GM23338 (cell line): Measurements from ENCODE around the gene GRK3. TPM values are rescaled to one million over a fixed set of nuclear protein-coding genes. Genes with fewer than 3 reads are reported as not detected.

ENCODE experiments used
- ATAC-seq: fragments of 200-7000 bp; cut with Tn5 transposase; 3 replicates; pipeline ENCODE4 v1.9.1; 2020
- DNase-seq: peaks from one replicate; pipeline ENCODE4 v3.0.0-alpha.2; 2015; ENCODE audit warnings: low spot score
- H2AFZ ChIP-seq: fragments of 200-600 bp; sonication (generic); 2 replicates; pipeline ENCODE4 v1.8.0; 2016; ENCODE audit warnings: antibody characterized with exemption, mild to moderate bottlenecking, moderate library complexity
- H3F3A ChIP-seq: fragments of 200-600 bp; sonication (generic); replicated peaks from 2 replicates; pipeline ENCODE4 v1.8.0; 2017; ENCODE audit warnings: antibody characterized with exemption, mixed run types, low read depth
- H3K27ac ChIP-seq: fragments of 200-600 bp; sonication (generic); 2 replicates; pipeline ENCODE4 v1.6.1; 2016; ENCODE audit warnings: low read depth
- H3K27me3 ChIP-seq: fragments of 200-600 bp; sonication (generic); 2 replicates; pipeline ENCODE4 v1.8.0; 2016; ENCODE audit warnings: mild to moderate bottlenecking, mixed run types, moderate library complexity; ENCODE audit not compliant: insufficient read depth
- H3K36me3 ChIP-seq: fragments of 200-600 bp; sonication (generic); 2 replicates; pipeline ENCODE4 v1.8.0; 2016; ENCODE audit warnings: mild to moderate bottlenecking; ENCODE audit not compliant: insufficient read depth
- H3K4me1 ChIP-seq: fragments of 200-600 bp; sonication (generic); 2 replicates; pipeline ENCODE4 v1.8.0; 2016; ENCODE audit warnings: mild to moderate bottlenecking, moderate library complexity; ENCODE audit not compliant: insufficient read depth
- H3K4me2 ChIP-seq: fragments of 200-600 bp; sonication (generic); 2 replicates; pipeline ENCODE4 v1.7.1; 2017; ENCODE audit warnings: mixed run types
- H3K4me3 ChIP-seq: fragments of 200-600 bp; sonication (generic); 2 replicates; pipeline ENCODE4 v1.6.1; 2016; ENCODE audit warnings: mixed run types
- H3K79me2 ChIP-seq: fragments of 200-600 bp; sonication (generic); replicated peaks from 2 replicates; pipeline ENCODE4 v1.8.0; 2017; ENCODE audit warnings: mild to moderate bottlenecking; ENCODE audit not compliant: insufficient read depth
- H3K9me2 ChIP-seq: fragments of 200-600 bp; sonication (generic); 2 replicates; pipeline ENCODE4 v1.8.0; 2017; ENCODE audit not compliant: insufficient read depth
- H4K20me1 ChIP-seq: fragments of 200-600 bp; sonication (generic); replicated peaks from 2 replicates; pipeline ENCODE4 v1.8.0; 2017; ENCODE audit warnings: mild to moderate bottlenecking; ENCODE audit not compliant: insufficient read depth
- H3K27ac Mint-ChIP-seq: 2 replicates; pipeline ENCODE4 v1.8.0; 2020; ENCODE audit warnings: inconsistent platforms, mild to moderate bottlenecking, moderate library complexity, mixed read lengths
- H3K27me3 Mint-ChIP-seq: 3 replicates; pipeline ENCODE4 v1.8.0; 2022; ENCODE audit warnings: low read depth, mild to moderate bottlenecking, moderate library complexity, mixed read lengths, inconsistent platforms; ENCODE audit not compliant: insufficient read depth, poor library complexity
- H3K36me3 Mint-ChIP-seq: 3 replicates; pipeline ENCODE4 v1.8.0; 2021; ENCODE audit warnings: low read depth, mild to moderate bottlenecking, inconsistent platforms, moderate library complexity, mixed read lengths
- H3K4me1 Mint-ChIP-seq: 3 replicates; pipeline ENCODE4 v1.8.0; 2020; ENCODE audit warnings: mild to moderate bottlenecking, inconsistent platforms, mixed read lengths
- H3K4me3 Mint-ChIP-seq: 3 replicates; pipeline ENCODE4 v1.8.0; 2021; ENCODE audit warnings: moderate library complexity, mild to moderate bottlenecking, inconsistent platforms, mixed read lengths
- H3K9me3 Mint-ChIP-seq: 3 replicates; pipeline ENCODE4 v1.8.0; 2020; ENCODE audit warnings: moderate library complexity, mild to moderate bottlenecking, inconsistent platforms, mixed read lengths
- CREB1 ChIP-seq: fragments of 250-450 bp; sonication (Bioruptor Pico); IDR thresholded peaks from 2 replicates; pipeline ENCODE4 v1.5.0; 2020; ENCODE audit warnings: low read depth, mild to moderate bottlenecking, moderate library complexity
- ETS1 ChIP-seq: IDR thresholded peaks from 2 replicates; pipeline ENCODE4 v1.6.1; 2016; ENCODE audit warnings: antibody characterized with exemption
- EZH2 ChIP-seq: fragments of 200-600 bp; sonication (generic); IDR thresholded peaks from one replicate; pipeline ENCODE4 v1.8.0; 2017; ENCODE audit warnings: antibody characterized with exemption, mild to moderate bottlenecking, low read depth; ENCODE audit not compliant: unreplicated experiment
- JUNB ChIP-seq: IDR thresholded peaks from one replicate; pipeline ENCODE4 v1.6.1; 2016; ENCODE audit warnings: antibody characterized with exemption; ENCODE audit not compliant: unreplicated experiment
- NANOG ChIP-seq: IDR thresholded peaks from 2 replicates; pipeline ENCODE4 v1.6.1; 2016; ENCODE audit warnings: antibody characterized with exemption, borderline replicate concordance
- STAT1 ChIP-seq: IDR thresholded peaks from one replicate; pipeline ENCODE4 v1.6.1; 2016; ENCODE audit warnings: antibody characterized with exemption; ENCODE audit not compliant: unreplicated experiment
- ZNF331 ChIP-seq: fragments of 250-450 bp; sonication (Bioruptor Pico); IDR thresholded peaks from 2 replicates; pipeline ENCODE4 v1.5.0; 2020; ENCODE audit warnings: low read depth, mild to moderate bottlenecking, moderate library complexity
- ZNF462 ChIP-seq: fragments of 250-450 bp; sonication (Bioruptor Pico); IDR thresholded peaks from 2 replicates; pipeline ENCODE4 v1.5.0; 2020; ENCODE audit warnings: mild to moderate bottlenecking, moderate library complexity
- polyA plus RNA-seq: library from polyadenylated mRNA; unstranded; fragments of >200 nt; fragmentation: Nextera tagmentation; extraction: Ambion mirVana; gene quantifications from 2 replicates; pipeline ENCODE4 v1.2.1, GENCODE V29; 2016
- total RNA-seq: library from RNA; depleted of rRNA; stranded (reverse); fragments of >200 nt; shearing (Covaris generic); gene quantifications from 2 replicates; pipeline ENCODE4 v1.2.3, GENCODE V29; 2014

Gene GRK3
- total and polyA plus RNA-seq, 2 experiments from 2014 or later, result 6.0 to 25.3 TPM

GRCh38 chr22:25693268-25693565, 128.7 kb downstream of the GRK3 start:
- Mint-ChIP-seq H3K9me3 (no peaks in the 10 kb centered on the region), H3K27ac (no peak overlapping the region)

More at GRCh38 chr22:25693268-25693565, 128.7 kb downstream of the GRK3 start:
- H2AFZ ChIP-seq, result no peak overlapping the region
- no peak for TF ChIP-seq NANOG
- no peak for TF ChIP-seq ETS1
- TF ChIP-seq STAT1, result no peak
- no peak for TF ChIP-seq ZNF331 (CRISPR knock-in tag)
- no peak for TF ChIP-seq JUNB
- TF ChIP-seq EZH2, result no peak
- no peak for TF ChIP-seq ZNF462 (CRISPR knock-in tag)
- TF ChIP-seq CREB1, result no peak
- no peaks in the 10 kb centered on the region for H3K79me2 ChIP-seq
- no peaks in the 10 kb centered on the region for H3K9me2 ChIP-seq
- no peak overlapping the region for H3K4me2 ChIP-seq
- no peaks in the 10 kb centered on the region; the same call in 1 of the 2 replicates for H3K36me3 ChIP-seq
- H3K27ac ChIP-seq, result no peak overlapping the region; the same call in 1 of the 2 replicates
- DNase-seq (no peak), ATAC-seq (no peak)
- H3K4me1 Mint-ChIP-seq, result peaks cover 14% of the 10 kb centered on the region; the same call in 2 of the 3 replicates
- no peaks in the 10 kb centered on the region for H3F3A ChIP-seq
- no peaks in the 10 kb centered on the region for H3K27me3 ChIP-seq
- no peaks in the 10 kb centered on the region for H3K27me3 Mint-ChIP-seq
- H3K4me1 ChIP-seq, result 0 out of 2 replicates have a peak, but pooled peaks cover 4% of the 10 kb centered on the region
- peaks cover 24% of the 10 kb centered on the region for H3K36me3 Mint-ChIP-seq
- no peak overlapping the region for H3K4me3 Mint-ChIP-seq
- peaks cover 12% of the 10 kb centered on the region for H4K20me1 ChIP-seq
- H3K4me3 ChIP-seq, result no peak overlapping the region
